Kidney glomerular epithelial cell (primary cell): ENCODE measurements around the gene METTL21C.

Experiments
- DNase-seq: peaks from one replicate; lab custom pipeline; 2025; lab: John Stamatoyannopoulos, UW

Gene METTL21C

GRCh38 chr13:102694937-102695336 is at the start of gene METTL21C:
Gene METTL21C, minus strand, starts transcription at chr13:102695044. Its CDS starts 546 bp downstream, at chr13:102694498.
- DNase-seq, result no peak

GRCh38 chr13:102742506-102742905 is 47.7 kb upstream of the METTL21C start:
- DNase-seq, result no peak

- no peak for DNase-seq
These were observed 47.3 kb upstream of the METTL21C start for GRCh38 chr13:102742101-102742500.

- DNase-seq, result peak; percentile 63
These were observed 34.9 kb upstream of the METTL21C start for GRCh38 chr13:102729560-102730270.

GRCh38 chr13:102726430-102726829 is 31.6 kb upstream of the METTL21C start:
- no peak for DNase-seq

- DNase-seq, result peak; percentile 74
These were observed 30.1 kb upstream of the METTL21C start for GRCh38 chr13:102724923-102725322.

GRCh38 chr13:102721800-102722231 is 27.0 kb upstream of the METTL21C start:
- no peak for DNase-seq

GRCh38 chr13:102718746-102719145 is 23.9 kb upstream of the METTL21C start:
- DNase-seq, result no peak

GRCh38 chr13:102715447-102715846 is 20.6 kb upstream of the METTL21C start:
- no peak for DNase-seq

GRCh38 chr13:102710261-102710679 is 15.4 kb upstream of the METTL21C start:
- no peak for DNase-seq

GRCh38 chr13:102709536-102709935 is 14.7 kb upstream of the METTL21C start:
- DNase-seq, result no peak

- DNase-seq, result no peak
These were observed 14.1 kb upstream of the METTL21C start for GRCh38 chr13:102708991-102709390.

- no peak for DNase-seq
These were observed 13.4 kb upstream of the METTL21C start for GRCh38 chr13:102708211-102708610.

- DNase-seq, result peak; percentile 96
These were observed 12.6 kb upstream of the METTL21C start for GRCh38 chr13:102707467-102707866.

GRCh38 chr13:102704238-102705058 is 9.6 kb upstream of the METTL21C start:
- no peak for DNase-seq

- DNase-seq, result no peak
These were observed 8.8 kb upstream of the METTL21C start for GRCh38 chr13:102703726-102704035.

- DNase-seq, result no peak
These were observed 8.3 kb upstream of the METTL21C start for GRCh38 chr13:102702965-102703725.

- no peak for DNase-seq
These were observed 6.5 kb upstream of the METTL21C start for GRCh38 chr13:102701331-102701730.

GRCh38 chr13:102700088-102701031 is 5.5 kb upstream of the METTL21C start:
- DNase-seq, result no peak

- no peak for DNase-seq
These were observed 4.7 kb upstream of the METTL21C start for GRCh38 chr13:102699504-102699903.

- DNase-seq, result no peak
These were observed 3.8 kb upstream of the METTL21C start for GRCh38 chr13:102698649-102698980.
